Measurements from ENCODE around the gene CAPN9.

Gene CAPN9

DNA sequence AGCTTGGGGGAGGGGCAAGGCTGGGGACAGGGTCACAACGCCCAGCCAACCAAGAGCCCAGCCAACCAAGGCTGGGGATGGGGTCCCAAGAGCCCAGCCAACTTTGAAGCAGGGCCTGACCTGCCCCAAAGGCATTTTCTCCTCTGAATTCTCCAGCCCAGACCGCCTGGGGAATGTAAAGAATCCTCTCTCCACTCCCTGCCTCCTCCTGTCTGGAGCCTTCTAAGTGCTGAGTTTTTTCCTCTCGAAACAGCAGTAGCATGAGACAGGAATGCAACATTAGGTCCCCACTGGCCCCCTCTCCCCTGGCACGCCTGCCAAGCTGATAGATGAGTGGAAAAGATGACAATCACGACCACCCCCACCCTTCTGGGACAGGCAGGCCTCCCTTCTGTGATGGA lies 104.1 kb downstream of the CAPN9 start:
- DNase-seq (ENCODE audit: low spot score) = peak; percentile 71
